ENCODE data around the gene CPSF2. TPM values are rescaled to one million over a fixed set of nuclear protein-coding genes. Genes with fewer than 3 reads are reported as not detected.

CPSF2 gene
- total and polyA plus RNA-seq, 10 of the 15 experiments (the other 5 are each of a cell fraction or from before 2014, with no cell fraction given): 18.2 to 71.8 (median 47.0) TPM

GRCh38 chr14:92105893-92106142 is 16.0 kb upstream of the CPSF2 start (continued):
- TF ChIP-seq RCOR1 (conservative IDR thresholded peaks at IDR 0.05; ENCODE audit: low read depth, low read length) (no peak), WRNIP1 (IDR thresholded peaks at IDR 0.05; ENCODE audit: borderline replicate concordance, low read depth, low read length) (no peak), CEBPZ (IDR thresholded peaks at IDR 0.05; ENCODE audit: low read depth, low read length) (no peak), SPI1 (IDR thresholded peaks at IDR 0.05; ENCODE audit: borderline replicate concordance, insufficient read depth, low read depth, low read length) (peak; percentile 16; the same call in 1 of the 2 replicates), ZBTB11 (CRISPR knock-in tag; IDR thresholded peaks at IDR 0.05) (no peak), MEF2A (IDR thresholded peaks at IDR 0.05; ENCODE audit: insufficient read depth, low read depth, low read length) (no peak), GATAD2B (conservative IDR thresholded peaks at IDR 0.05; ENCODE audit: low read depth) (no peak), FOXK2 (IDR thresholded peaks at IDR 0.05) (no peak), NBN (IDR thresholded peaks at IDR 0.05) (0 out of 2 replicates have a peak, but pooled peaks have one; percentile 40), CREM (IDR thresholded peaks at IDR 0.05; ENCODE audit: low read depth) (peak; percentile 36; the same call in 1 of the 2 replicates), RELB (IDR thresholded peaks at IDR 0.05; ENCODE audit: low read depth) (peak; percentile 52; the same call in 1 of the 2 replicates), SMAD5 (IDR thresholded peaks at IDR 0.05; ENCODE audit: low read depth) (no peak), HDAC6 (IDR thresholded peaks at IDR 0.05; ENCODE audit: unreplicated experiment) (no peak)

All from GM12878 (cell line).